Left ventricle myocardium inferior (tissue), 1 donor: ENCODE measurements around the gene NTMT1. TPM values are rescaled to one million over a fixed set of nuclear protein-coding genes. Genes with fewer than 3 reads are reported as not detected.

ENCODE experiments used
- DNase-seq: peaks from one replicate; pipeline ENCODE4 v3.0.0-alpha.2; 2020
- H3K27ac ChIP-seq: fragments of 200-600 bp; replicated peaks from 2 replicates; pipeline ENCODE4 v1.8.0; 2021
- H3K27me3 ChIP-seq: fragments of 200-600 bp; 2 replicates; pipeline ENCODE4 v1.8.0; 2021; ENCODE audit warnings: low read depth
- H3K36me3 ChIP-seq: fragments of 200-600 bp; 2 replicates; pipeline ENCODE4 v1.8.0; 2021
- H3K4me1 ChIP-seq: fragments of 200-600 bp; 2 replicates; pipeline ENCODE4 v1.8.0; 2021
- H3K4me3 ChIP-seq: fragments of 200-600 bp; 2 replicates; pipeline ENCODE4 v1.8.0; 2021; ENCODE audit warnings: mild to moderate bottlenecking, moderate library complexity
- H3K9me3 ChIP-seq: fragments of 200-600 bp; replicated peaks from 2 replicates; pipeline ENCODE4 v1.8.0; 2021
- CTCF ChIP-seq: fragments of 200-600 bp; IDR thresholded peaks from 2 replicates; pipeline ENCODE4 v1.8.0; 2021; ENCODE audit warnings: antibody characterized with exemption, mild to moderate bottlenecking, borderline replicate concordance
- intact Hi-C: fragments of 100-400 bp; cut with micrococcal nuclease; formaldehyde crosslinking; loops from one replicate; pipeline ENCODE4 v1.11.0; 2022
- total RNA-seq: library from RNA; stranded (reverse); fragmentation: NEBNext Ultra II Directional; extraction: Animal tissue kit (Norgen Biotek cat#: 25700); gene quantifications from one replicate; pipeline ENCODE4 v1.2.1, GENCODE V29; 2021
- donor health status: DM: no; HTN: yes; CAD: no; lungs with severe emphysema.

Gene NTMT1
- total RNA-seq, 1 donor from 2014 or later: 63.4 TPM

GRCh38 chr9:129623331-129623730, 2.6 kb upstream of the NTMT1 start:
- H3K4me1 ChIP-seq: peaks cover 45% of the 10 kb centered on the region
- H3K36me3 ChIP-seq: no peaks in the 10 kb centered on the region
- intact Hi-C loops: no loop called here
- H3K9me3 ChIP-seq: no peaks in the 10 kb centered on the region
- DNase-seq: no peak
- H3K4me3 ChIP-seq: no peak overlapping the region
- peaks cover 26% of the 10 kb centered on the region for H3K27me3 ChIP-seq
- H3K27ac ChIP-seq: no peak overlapping the region
- no peak for TF ChIP-seq CTCF

GRCh38 chr9:129624168-129624759, 1.7 kb upstream of the NTMT1 start:
- Histone ChIP-seq H3K4me3 (no peak overlapping the region), H3K27ac (no peak overlapping the region), H3K36me3 (no peaks in the 10 kb centered on the region), H3K4me1 (peaks cover 55% of the 10 kb centered on the region), H3K9me3 (no peaks in the 10 kb centered on the region), H3K27me3 (peaks cover 26% of the 10 kb centered on the region)
- no peak for DNase-seq
- peak; percentile 78 for TF ChIP-seq CTCF
- intact Hi-C loops: no loop called here

- H3K36me3 ChIP-seq: no peaks in the 10 kb centered on the region
- H3K9me3 ChIP-seq: no peaks in the 10 kb centered on the region
- H3K27me3 ChIP-seq: peaks cover 21% of the 10 kb centered on the region
- no peak for TF ChIP-seq CTCF
- H3K27ac ChIP-seq: no peak overlapping the region
- no peak overlapping the region for H3K4me3 ChIP-seq
- DNase-seq: no peak
- intact Hi-C loops: no loop called here
- peaks cover 58% of the 10 kb centered on the region for H3K4me1 ChIP-seq
These were observed 1.0 kb upstream of the NTMT1 start for GRCh38 chr9:129624947-129625346.

GRCh38 chr9:129626625-129627284, 792 bp downstream of the NTMT1 start:
- Histone ChIP-seq H3K9me3 (no peaks in the 10 kb centered on the region), H3K36me3 (no peaks in the 10 kb centered on the region), H3K27ac (peak overlapping the region; percentile 96), H3K4me1 (peaks cover 67% of the 10 kb centered on the region), H3K27me3 (peaks cover 3% of the 10 kb centered on the region), H3K4me3 (peak overlapping the region; percentile 85)
- no peak for DNase-seq
- intact Hi-C loops: no loop called here
- no peak for TF ChIP-seq CTCF

GRCh38 chr9:129627556-129628440, 1.8 kb downstream of the NTMT1 start:
- peak overlapping the region; percentile 96 for H3K27ac ChIP-seq
- intact Hi-C loops: no loop called here
- H3K36me3 ChIP-seq: peaks cover 5% of the 10 kb centered on the region
- H3K4me1 ChIP-seq: peaks cover 77% of the 10 kb centered on the region
- peak overlapping the region; percentile 85 for H3K4me3 ChIP-seq
- TF ChIP-seq CTCF: no peak
- no peak for DNase-seq
- no peaks in the 10 kb centered on the region for H3K9me3 ChIP-seq
- no peaks in the 10 kb centered on the region for H3K27me3 ChIP-seq
